OCI-LY3 (cell line): ENCODE data around the gene XRCC5.

Source experiments
- EZH2phosphoT487 ChIP-seq: fragments of 200-600 bp; shearing (Covaris generic); IDR thresholded peaks from 2 replicates; pipeline ENCODE4 v1.6.1; 2018; ENCODE audit warnings: antibody characterized with exemption, mixed run types, low read depth
- TF ChIP-seq, protein P1 (sequence below): fragments of 200-600, 300-600 bp; sonication (generic); IDR thresholded peaks from 2 replicates; pipeline ENCODE4 v1.5.1; 2014; ENCODE audit warnings: antibody characterized with exemption, low read length, low read depth

DNA sequence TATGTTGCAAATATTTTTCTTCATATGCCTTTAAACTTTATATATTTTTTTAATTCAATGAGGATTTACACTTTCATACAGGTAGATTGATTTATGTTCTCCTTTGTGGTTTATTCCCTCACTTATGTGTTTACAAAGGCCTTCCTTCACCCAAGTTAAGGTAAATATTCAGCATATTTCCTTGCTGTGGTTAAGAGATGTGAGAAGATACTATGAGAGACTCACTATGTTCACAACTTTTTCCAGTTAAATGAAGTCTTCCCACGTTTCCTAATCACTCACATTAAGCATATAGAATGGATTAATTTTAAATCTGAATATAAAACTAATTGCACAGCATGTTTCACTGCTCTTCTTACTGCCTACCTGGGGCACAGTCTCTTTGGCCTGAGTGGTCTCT lies 28.1 kb upstream of the XRCC5 start:
- TF ChIP-seq, protein P1, sequence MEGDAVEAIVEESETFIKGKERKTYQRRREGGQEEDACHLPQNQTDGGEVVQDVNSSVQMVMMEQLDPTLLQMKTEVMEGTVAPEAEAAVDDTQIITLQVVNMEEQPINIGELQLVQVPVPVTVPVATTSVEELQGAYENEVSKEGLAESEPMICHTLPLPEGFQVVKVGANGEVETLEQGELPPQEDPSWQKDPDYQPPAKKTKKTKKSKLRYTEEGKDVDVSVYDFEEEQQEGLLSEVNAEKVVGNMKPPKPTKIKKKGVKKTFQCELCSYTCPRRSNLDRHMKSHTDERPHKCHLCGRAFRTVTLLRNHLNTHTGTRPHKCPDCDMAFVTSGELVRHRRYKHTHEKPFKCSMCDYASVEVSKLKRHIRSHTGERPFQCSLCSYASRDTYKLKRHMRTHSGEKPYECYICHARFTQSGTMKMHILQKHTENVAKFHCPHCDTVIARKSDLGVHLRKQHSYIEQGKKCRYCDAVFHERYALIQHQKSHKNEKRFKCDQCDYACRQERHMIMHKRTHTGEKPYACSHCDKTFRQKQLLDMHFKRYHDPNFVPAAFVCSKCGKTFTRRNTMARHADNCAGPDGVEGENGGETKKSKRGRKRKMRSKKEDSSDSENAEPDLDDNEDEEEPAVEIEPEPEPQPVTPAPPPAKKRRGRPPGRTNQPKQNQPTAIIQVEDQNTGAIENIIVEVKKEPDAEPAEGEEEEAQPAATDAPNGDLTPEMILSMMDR, result no peak
- TF ChIP-seq EZH2phosphoT487, result no peak
